Gastrocnemius medialis (tissue), 4 donors: Measurements from ENCODE around the gene FERD3L.

Experiments
- POLR2A ChIP-seq, 2 donors: fragments of 450-650 bp; IDR thresholded peaks; one replicate each; pipeline ENCODE4 v1.6.1; 2017; ENCODE audit warnings: antibody characterized with exemption in 2 of 2, mild to moderate bottlenecking in 2 of 2, moderate library complexity in 2 of 2
- TF ChIP-seq, protein P1 (sequence below), 5 experiments: fragments of 450-650 bp in 3 of 5; fragments of 200-600 bp in 2 of 5; sonication (generic) in 2 of 5; IDR thresholded peaks in 4 of 5; conservative IDR thresholded peaks in 1 of 5; 1 replicate in 4 of 5; 2 replicates in 1 of 5; pipeline ENCODE4 v1.5.1; 2016 to 2019; ENCODE audit warnings: antibody characterized with exemption in 5 of 5, mild to moderate bottlenecking in 3 of 5, moderate library complexity in 3 of 5

GRCh38 chr7:19133886-19134285 lies 11.3 kb downstream of the FERD3L start:
- TF ChIP-seq POLR2A (IDR thresholded peaks at IDR 0.05): no peak
- TF ChIP-seq, protein P1, sequence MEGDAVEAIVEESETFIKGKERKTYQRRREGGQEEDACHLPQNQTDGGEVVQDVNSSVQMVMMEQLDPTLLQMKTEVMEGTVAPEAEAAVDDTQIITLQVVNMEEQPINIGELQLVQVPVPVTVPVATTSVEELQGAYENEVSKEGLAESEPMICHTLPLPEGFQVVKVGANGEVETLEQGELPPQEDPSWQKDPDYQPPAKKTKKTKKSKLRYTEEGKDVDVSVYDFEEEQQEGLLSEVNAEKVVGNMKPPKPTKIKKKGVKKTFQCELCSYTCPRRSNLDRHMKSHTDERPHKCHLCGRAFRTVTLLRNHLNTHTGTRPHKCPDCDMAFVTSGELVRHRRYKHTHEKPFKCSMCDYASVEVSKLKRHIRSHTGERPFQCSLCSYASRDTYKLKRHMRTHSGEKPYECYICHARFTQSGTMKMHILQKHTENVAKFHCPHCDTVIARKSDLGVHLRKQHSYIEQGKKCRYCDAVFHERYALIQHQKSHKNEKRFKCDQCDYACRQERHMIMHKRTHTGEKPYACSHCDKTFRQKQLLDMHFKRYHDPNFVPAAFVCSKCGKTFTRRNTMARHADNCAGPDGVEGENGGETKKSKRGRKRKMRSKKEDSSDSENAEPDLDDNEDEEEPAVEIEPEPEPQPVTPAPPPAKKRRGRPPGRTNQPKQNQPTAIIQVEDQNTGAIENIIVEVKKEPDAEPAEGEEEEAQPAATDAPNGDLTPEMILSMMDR (IDR thresholded peaks at IDR 0.05 in 4 of 5, conservative IDR thresholded peaks at IDR 0.05 in 1 of 5): no peak
